Hypothalamus (tissue), 51 donors: ENCODE measurements around the gene MICALL2.

Experiments
- DNase-seq, 51 donors: peaks; one replicate each; lab custom pipeline; 2025; lab: John Stamatoyannopoulos, UW

The MICALL2 gene

GRCh38 chr7:1421020-1421790, 38.1 kb downstream of the MICALL2 start:
- DNase-seq: no peak

- DNase-seq: no peak
Observed at GRCh38 chr7:1419688-1420087, 39.6 kb downstream of the MICALL2 start.

DNA sequence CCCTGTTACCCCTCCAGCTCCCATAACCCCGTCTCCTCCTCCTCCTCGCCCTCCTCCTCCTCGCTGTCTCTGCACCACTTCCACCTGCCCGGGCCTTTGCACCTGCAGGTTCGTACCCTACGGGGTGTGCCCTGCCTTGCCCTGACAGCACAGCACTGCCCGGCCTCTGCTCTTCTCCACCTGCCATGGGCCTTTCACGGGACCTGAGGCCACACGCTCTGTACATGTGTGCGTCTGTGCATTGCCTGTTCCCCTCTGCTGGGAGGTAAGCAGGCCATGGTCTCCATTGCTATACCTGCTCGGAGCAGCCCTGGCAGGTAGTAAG, 40.0 kb downstream of the MICALL2 start:
- no peak for DNase-seq

DNA sequence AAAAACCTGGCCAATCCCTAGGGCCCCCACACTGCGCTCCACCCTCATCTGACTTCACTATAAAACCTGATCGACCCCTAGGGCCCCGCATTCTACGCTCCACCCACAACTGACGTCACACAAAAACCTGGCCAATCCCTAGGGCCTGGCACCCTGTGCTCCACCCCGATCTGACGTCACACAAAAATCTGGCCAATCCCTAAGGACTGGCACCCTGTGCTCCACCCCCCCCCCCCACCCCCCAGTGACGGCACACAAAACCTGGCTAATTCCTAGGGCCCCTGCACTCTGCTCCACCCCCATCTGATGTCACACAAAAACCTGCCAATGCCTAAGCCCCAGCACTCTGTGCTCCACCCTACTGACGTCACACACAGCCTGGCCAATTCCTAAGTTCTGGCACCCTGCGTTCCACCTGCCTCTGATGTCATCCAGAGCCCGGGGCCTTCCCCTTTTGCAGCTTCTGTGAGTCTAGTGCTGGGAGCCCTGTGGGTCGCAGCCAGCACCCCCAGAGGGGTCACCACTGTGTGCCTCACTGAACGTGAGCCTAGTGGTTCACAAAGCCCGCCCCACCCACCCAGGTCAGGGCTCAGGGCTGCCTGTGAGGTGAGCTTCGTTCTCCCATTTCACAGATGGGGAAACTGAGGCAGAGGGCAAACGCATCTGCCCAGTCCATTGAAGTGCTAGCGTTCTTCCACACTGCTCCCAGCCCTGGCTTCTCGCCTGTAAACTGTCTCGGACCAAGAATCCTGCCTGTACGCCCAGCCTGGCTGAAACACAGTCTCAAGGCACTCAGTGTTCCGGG, 40.6 kb downstream of the MICALL2 start:
- no peak for DNase-seq

GRCh38 chr7:1415389-1415990, 43.8 kb downstream of the MICALL2 start:
- no peak for DNase-seq

- DNase-seq: no peak
Observed at GRCh38 chr7:1413936-1414639, 45.2 kb downstream of the MICALL2 start.

- peak in 40 of 51 donors; percentile 13 to 82 (median 51) for DNase-seq
Observed at GRCh38 chr7:1412322-1413261, 46.7 kb downstream of the MICALL2 start.

DNA sequence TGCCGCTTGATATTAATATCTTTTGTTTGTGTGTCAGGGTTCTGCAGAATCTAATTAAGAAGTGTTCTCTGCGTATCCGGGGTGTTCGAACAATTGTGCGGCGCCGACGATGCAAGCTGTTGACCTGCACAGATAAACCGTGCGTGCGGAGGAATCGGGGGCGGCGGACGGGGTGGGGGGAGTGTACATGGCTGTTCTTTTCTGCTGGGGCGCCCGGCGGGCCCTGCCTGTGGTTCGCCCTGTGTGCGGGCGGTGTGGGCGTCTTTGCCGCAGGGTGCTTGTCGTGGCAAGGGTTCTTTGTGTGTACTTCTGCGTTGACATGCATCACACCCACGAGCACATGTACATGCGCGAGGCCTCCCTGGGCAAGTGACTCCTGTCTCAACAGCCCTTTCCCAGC, 47.9 kb downstream of the MICALL2 start:
- DNase-seq: no peak

GRCh38 chr7:1410992-1411391, 48.3 kb downstream of the MICALL2 start:
- DNase-seq: no peak

GRCh38 chr7:1409555-1409954, 49.7 kb downstream of the MICALL2 start:
- DNase-seq: no peak

DNA sequence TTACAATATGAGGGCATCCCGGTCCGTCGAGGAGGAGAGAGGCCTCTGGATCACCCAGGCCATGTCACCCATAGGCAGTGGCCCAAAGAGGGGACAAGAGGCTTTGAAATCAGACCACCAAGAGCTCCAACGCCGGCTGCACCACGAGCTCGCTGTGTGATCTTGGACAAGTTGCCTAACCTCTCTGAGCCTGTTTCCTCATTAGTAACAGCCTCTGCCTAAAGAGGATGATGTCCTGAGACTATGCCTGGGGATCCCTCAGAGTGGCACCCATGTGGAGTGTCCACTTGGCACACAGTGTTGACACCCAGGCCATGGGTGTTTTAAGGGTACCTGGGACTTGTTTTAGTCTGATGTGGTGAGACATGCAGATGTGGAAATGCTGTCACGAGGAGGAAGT, 50.8 kb downstream of the MICALL2 start:
- no peak for DNase-seq

DNA sequence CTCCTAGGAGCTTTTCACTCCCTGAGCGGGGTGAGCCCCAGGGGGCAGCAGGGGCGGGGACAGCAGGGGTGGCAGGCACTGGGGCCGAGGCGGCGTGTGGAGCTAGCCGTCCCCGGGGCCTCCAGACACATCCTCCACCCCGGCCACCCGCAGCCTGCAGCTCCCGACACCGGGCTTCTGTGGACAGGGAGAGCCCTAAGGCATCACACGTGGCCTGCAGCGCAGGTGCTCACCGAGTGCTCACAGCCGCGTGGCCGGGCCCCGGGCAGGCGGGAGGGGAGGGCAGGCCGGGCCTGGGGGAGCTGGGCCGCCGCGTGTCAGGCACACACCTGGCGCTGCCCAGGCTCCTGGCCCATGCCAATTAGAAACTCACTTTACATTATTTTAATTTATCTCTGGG, 51.4 kb downstream of the MICALL2 start:
- no peak for DNase-seq

GRCh38 chr7:1404898-1405548, 54.2 kb downstream of the MICALL2 start:
- DNase-seq: no peak

DNA sequence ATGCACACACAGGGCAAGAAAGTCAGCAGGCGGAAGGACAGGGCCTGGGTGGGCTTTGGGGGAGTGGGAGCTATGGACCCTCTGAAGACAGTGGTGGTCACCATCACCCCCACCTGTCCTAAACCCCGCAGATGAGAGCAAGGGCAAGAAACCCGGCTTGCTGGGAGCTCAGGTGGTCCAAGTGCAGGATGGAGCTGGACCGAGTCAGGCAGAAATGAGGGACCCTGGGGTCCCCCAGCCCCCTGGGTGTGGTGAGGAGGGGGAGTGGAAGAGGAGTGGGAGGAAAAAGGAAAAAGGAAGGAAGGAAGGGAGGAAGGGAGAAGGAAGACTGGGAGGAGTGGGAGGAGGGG, 54.8 kb downstream of the MICALL2 start:
- no peak for DNase-seq

DNA sequence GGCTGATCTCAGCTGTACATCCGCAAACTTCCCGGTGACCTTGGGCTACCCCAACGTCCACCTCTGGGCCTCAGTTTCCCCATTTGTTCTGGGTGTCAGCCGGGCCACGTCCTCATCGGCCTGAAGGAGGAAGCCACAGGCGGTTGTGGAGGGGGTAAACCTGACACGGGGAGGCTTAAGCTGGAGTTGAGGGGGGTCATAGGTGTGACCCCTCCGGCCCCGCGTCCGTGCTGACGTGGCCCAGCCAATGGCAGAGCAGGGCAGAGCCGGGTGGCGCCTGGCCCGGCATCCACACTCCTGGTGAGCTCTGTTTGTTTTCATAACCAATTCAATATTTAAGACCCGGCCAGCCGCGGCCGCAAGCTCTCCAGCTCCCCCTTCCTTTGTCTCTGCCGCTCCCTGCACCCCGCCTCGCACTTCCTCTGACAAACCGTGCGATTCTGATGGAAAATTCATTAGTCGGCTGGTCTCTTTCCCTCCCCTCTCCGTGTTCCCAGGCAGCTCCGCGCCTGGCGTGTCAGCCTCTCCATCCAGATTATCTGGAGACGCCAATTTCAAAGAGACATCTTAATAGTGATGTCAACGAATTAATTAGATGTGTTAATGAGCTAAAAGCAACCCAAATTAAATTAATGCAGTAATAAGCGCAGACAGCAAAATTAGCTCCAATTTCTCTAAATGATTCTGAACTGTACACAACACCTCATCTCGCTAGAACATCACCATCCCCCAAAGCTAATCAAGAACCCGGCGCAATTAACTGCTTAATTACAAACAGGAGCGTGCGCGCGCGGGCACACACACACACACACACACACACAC, 55.4 kb downstream of the MICALL2 start:
- DNase-seq: peak in 14 of 51 donors; percentile 3 to 50 (median 28)

DNA sequence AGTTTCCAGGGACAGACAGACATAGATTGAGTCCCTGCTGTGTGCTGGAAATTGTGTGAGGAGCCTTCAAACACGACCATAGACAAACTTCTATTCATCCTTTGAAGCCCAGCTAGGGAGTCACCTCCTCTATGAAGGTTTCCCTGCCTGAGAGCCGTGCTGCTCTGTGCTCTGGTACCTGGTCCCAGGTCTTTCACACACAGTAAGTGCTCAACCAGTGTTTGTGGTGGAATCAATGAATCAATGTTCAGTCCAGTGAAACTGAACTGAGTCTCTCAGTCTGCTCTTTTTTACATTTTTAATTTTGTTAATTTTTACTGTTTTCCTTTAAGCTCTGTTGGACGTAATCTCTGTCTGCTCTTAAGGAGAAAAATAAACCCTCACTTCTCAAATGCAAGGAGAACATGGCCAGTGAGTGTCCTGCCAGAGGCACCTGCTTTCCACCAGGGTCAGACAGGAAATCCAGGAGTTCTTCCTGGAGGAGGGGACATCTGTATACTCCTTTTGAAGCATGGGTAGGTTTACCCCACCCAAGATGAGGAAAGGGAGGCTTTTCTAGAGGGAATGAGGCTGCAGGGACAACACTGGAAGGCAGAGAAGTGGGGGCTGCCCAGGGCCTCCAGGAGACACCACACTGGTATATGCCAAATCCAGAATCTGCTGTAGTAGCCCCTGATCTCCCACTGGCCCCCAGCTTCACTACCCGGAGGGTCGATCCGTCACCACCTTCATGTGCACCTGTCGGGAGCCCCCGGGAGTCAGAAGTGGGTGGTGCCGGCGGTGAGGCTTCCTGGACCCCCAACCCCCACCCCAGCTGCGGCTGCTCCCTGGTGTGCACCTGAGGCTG, 56.3 kb downstream of the MICALL2 start:
- DNase-seq: no peak

DNA sequence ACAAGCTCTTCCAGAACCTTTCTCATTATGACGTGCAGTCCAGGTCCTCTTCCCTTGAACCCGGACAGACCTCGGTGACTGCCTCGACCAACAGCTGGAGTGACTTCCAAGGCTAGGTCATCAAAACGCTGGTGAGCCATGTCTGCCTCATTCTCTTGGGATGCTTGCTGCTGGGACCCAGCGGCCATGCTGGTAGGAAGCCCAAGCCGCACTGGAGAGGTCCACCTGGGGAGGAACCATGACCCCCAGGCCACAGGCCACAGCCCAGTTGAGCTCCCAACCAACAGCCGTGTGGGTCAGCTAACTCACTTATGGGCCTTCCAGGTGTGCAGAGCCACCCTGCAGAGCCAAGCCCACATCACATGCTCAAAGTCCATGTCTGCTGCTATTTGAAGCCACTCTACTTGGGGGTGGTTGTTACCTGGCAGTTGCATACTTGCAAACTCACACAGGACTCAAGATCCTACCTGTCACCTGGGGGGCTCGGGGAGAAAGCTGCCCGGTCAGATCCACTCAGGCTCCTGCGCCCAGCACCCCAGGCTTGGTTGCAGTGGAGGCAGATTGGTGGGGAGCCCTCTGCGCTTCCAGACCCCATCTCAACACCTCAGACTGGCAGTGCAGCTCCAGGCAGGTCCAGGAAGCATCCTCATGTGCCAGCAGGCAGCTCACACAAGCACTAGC, 57.0 kb downstream of the MICALL2 start:
- DNase-seq: no peak
